ENCODE measurements around the gene PHRF1. TPM values are rescaled to one million over a fixed set of nuclear protein-coding genes. Genes with fewer than 3 reads are reported as not detected.

PHRF1 gene
- total RNA-seq, 4 donors from 2014 or later, result 18.3 to 31.0 (median 19.3) TPM

- WGBS, 2 donors, result 0 to 2% methylated on average over 6 to 10 of the region's 81 CpGs
- intact Hi-C loops (cut with DNase I), result no loop called here
- peaks cover 58 to 67% of the 10 kb centered on the region in 2 donors for H3K4me1 ChIP-seq
Measured at GRCh38 chr11:575313-575995, 816 bp upstream of the PHRF1 start.

GRCh38 chr11:576811-577610 is 741 bp downstream of the PHRF1 start:
- H3K36me3 ChIP-seq, result peaks cover 0 to 8% of the 10 kb centered on the region in 2 donors
- no peak for DNase-seq
- peak overlapping the region; percentile 54 to 88 (median 71) for H3K4me3 ChIP-seq (replicated peaks in 1 of 3)
- H3K27me3 ChIP-seq, result no peaks in the 10 kb centered on the region
- WGBS, 2 donors, result 10 to 11% methylated on average over 18 to 20 of the region's 48 CpGs
- no peaks in the 10 kb centered on the region for H3K9me3 ChIP-seq
- H3K4me1 ChIP-seq, result peaks cover 58 to 62% of the 10 kb centered on the region in 2 donors
- peak overlapping the region in 1 of 3 donors; percentile 23 for H3K27ac ChIP-seq
- intact Hi-C loops (cut with DNase I), result no loop called here
- TF ChIP-seq POLR2A (IDR thresholded peaks at IDR 0.05), result no peak
- no peak for TF ChIP-seq CTCF (IDR thresholded peaks at IDR 0.05)

More at GRCh38 chr11:575313-575995, 816 bp upstream of the PHRF1 start:
- no peaks in the 10 kb centered on the region for H3K36me3 ChIP-seq
- H3K9me3 ChIP-seq, result no peaks in the 10 kb centered on the region
- peak overlapping the region; percentile 40 to 65 (median 56) for H3K4me3 ChIP-seq (replicated peaks in 1 of 3)
- peak overlapping the region in 2 of 3 donors; percentile 53 to 71 for H3K27ac ChIP-seq
- TF ChIP-seq POLR2A (IDR thresholded peaks at IDR 0.05), result peak in 1 of 2 donors; percentile 57
- no peak for TF ChIP-seq CTCF (IDR thresholded peaks at IDR 0.05)
- peak; percentile 34 to 73 for DNase-seq
- no peaks in the 10 kb centered on the region for H3K27me3 ChIP-seq

GRCh38 chr11:577611-577894 is 1.3 kb downstream of the PHRF1 start:
- DNase-seq, result no peak
- Histone ChIP-seq H3K4me1 (peaks cover 53 to 57% of the 10 kb centered on the region in 2 donors), H3K27me3 (no peaks in the 10 kb centered on the region), H3K9me3 (no peaks in the 10 kb centered on the region), H3K36me3 (peaks cover 0 to 12% of the 10 kb centered on the region in 2 donors), H3K27ac (peak overlapping the region in 1 of 3 donors; percentile 23), H3K4me3 (replicated peaks in 1 of 3) (peak overlapping the region; percentile 54 to 88 (median 71))
- TF ChIP-seq CTCF (IDR thresholded peaks at IDR 0.05), result no peak
- TF ChIP-seq POLR2A (IDR thresholded peaks at IDR 0.05), result no peak
- 58 to 66% methylated on average over 6 of the region's 6 CpGs for whole genome bisulfite sequencing, 2 donors
- intact Hi-C loops (cut with DNase I), result no loop called here

GRCh38 chr11:578276-579035 is 2.2 kb downstream of the PHRF1 start:
- Histone ChIP-seq H3K4me3 (replicated peaks in 1 of 3) (peak overlapping the region in 1 of 3 donors; percentile 88), H3K4me1 (peaks cover 44 to 48% of the 10 kb centered on the region in 2 donors), H3K36me3 (peaks cover 6 to 15% of the 10 kb centered on the region in 2 donors), H3K9me3 (no peaks in the 10 kb centered on the region), H3K27ac (no peak overlapping the region), H3K27me3 (no peaks in the 10 kb centered on the region)
- intact Hi-C loops (cut with DNase I), result no loop called here
- no peak for DNase-seq
- TF ChIP-seq POLR2A (IDR thresholded peaks at IDR 0.05), result no peak
- no peak for TF ChIP-seq CTCF (IDR thresholded peaks at IDR 0.05)
- WGBS, 2 donors, result 76 to 79% methylated on average over 15 to 19 of the region's 21 CpGs
